ENCODE data around the gene TRMT112.

TRMT112 gene

DNA sequence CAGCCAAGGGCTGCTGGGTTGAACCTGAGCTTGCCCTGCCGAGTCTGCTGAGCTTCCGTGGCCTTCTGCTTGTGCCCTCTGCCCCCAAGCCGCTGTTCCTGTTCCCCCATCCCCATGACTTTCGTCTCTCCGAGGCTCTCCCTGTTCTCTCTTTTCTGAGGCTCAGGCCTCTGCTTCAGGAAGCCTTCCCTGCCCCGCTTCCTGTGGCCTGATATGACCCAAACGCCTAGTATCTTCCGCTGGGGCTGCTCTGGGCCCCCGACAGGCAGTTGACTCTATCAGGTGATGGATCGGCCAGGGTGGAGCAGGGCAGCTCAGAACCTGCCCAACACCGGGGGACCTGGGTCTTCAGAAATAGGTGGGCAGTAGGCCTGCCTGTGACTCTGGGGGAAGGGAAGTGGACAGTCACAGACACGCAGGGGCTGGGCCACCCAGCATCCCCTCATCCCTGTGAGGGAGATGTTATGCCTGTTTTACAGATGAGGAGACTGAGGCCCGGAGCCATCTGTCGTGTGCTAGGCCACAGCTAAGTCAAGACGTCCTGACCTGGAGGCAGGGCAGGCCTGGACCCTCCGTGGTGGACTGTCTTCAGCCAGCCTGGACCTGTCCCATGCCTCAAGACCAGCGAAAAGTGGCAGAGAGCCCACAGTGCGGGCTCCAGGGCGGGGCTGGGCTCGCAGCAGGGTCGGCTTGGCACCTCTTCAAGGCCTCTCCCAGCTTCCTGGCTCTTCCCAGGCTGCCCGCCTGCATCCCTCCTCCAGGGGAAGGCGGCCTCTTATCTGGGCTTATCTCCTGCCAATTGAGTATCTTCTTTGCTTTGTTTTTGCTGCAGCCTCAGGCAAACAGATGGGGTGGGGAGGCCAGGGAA, 49.1 kb downstream of the TRMT112 start:
- no peak for DNase-seq

DNA sequence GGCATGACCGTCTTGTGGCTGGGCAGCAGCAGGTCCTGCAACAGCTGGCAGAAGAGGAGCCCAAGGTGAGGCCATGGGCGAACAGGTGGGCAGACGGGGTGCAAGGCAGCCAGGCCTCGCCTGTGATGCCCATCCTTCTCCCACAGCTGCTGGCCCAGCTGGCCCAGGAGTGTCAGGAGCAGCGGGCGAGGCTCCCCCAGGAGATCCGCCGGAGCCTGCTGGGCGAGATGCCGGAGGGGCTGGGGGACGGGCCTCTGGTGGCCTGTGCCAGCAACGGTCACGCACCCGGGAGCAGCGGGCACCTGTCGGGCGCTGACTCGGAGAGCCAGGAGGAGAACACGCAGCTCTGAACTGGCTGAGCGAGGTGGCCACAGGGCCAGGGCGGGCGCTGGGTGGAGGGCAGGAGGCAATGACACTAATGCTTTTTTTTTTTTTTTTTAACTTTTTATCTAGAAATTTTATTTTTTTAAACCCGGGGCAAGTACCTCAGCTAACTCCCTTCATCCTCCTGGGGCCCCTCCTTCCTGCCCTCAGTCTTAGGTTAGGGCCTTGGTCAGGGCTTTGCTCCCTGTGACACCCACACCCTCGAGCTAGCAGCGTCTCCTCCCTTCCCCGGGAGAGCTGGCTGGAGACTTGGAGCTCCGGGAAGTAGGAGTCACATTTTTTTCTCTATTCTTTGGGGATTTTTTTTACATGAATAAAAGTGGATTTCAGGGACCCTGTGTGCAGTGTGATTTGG, 50.0 kb downstream of the TRMT112 start:
- DNase-seq = no peak
